Measurements from ENCODE around the gene AASDH. TPM values are rescaled to one million over a fixed set of nuclear protein-coding genes. Genes with fewer than 3 reads are reported as not detected.

The AASDH gene, protein sequence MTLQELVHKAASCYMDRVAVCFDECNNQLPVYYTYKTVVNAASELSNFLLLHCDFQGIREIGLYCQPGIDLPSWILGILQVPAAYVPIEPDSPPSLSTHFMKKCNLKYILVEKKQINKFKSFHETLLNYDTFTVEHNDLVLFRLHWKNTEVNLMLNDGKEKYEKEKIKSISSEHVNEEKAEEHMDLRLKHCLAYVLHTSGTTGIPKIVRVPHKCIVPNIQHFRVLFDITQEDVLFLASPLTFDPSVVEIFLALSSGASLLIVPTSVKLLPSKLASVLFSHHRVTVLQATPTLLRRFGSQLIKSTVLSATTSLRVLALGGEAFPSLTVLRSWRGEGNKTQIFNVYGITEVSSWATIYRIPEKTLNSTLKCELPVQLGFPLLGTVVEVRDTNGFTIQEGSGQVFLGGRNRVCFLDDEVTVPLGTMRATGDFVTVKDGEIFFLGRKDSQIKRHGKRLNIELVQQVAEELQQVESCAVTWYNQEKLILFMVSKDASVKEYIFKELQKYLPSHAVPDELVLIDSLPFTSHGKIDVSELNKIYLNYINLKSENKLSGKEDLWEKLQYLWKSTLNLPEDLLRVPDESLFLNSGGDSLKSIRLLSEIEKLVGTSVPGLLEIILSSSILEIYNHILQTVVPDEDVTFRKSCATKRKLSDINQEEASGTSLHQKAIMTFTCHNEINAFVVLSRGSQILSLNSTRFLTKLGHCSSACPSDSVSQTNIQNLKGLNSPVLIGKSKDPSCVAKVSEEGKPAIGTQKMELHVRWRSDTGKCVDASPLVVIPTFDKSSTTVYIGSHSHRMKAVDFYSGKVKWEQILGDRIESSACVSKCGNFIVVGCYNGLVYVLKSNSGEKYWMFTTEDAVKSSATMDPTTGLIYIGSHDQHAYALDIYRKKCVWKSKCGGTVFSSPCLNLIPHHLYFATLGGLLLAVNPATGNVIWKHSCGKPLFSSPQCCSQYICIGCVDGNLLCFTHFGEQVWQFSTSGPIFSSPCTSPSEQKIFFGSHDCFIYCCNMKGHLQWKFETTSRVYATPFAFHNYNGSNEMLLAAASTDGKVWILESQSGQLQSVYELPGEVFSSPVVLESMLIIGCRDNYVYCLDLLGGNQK
- total RNA-seq: 8.6 and 10.3 TPM in 2 replicates
- long read RNA-seq, transcript AASDH-201 (15 exons, 3,590 nt): major isoform, 6 of 30 reads
- long read RNA-seq, partial matches to known transcripts: 9 of 30 reads
- long read RNA-seq, other reads (novel, unspliced or antisense): 12 of 30 reads

DNA sequence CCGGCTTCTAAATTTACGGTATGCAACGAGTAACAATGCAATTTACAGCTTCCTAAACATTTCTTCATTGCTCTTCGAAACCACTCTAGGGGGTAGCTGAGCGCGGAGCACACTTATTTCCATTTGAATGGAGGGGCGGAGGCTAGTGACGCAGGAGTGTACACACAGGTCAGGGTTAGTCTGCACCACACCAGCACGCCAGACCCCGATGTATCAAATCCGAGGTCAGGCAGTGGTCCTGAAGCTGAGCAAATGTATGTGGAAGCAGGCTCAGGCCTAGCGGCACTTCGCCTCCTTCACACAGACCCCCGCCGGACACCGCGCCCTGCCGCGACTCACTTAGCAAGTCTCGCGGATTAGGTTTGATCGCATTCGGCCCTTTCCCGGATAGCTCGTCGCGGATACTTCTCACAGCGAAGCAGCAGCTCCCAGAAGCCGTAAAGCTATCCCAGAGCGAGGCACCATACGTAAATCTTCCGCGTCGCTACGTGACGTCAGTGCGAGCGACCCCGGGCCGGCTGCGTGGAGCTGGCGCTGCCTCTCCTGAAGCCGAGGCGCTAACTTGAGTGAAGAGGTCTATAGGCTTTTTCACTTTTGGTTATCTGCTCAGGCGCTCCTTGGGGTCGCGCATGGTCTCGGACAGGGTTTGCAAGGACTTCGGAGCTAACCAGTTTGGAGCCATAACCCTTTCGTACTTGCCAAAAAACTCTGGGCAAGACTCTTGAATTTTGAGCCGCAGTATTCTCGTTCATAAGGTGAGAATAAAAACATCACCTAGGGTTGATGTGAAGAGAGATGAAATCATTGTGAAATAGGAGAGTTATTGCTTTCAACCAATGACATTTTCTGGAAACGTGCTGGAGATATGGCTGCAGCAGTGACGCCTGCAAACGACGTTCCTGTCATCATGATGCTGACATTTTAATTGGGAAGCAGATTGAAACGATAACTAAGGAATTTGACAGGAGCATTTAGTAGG lies at the start of gene AASDH:
AASDH (minus strand) TSS at position 469 of the 979 bp plus-strand sequence. CDS start 3,192 bp downstream, outside the sequence.
- no peaks in the 10 kb centered on the region for H3K9me3 Mint-ChIP-seq (ENCODE audit: unreplicated experiment)
- H3K4me1 Mint-ChIP-seq (ENCODE audit: unreplicated experiment): peaks cover 27% of the 10 kb centered on the region
- TF ChIP-seq, protein P1, sequence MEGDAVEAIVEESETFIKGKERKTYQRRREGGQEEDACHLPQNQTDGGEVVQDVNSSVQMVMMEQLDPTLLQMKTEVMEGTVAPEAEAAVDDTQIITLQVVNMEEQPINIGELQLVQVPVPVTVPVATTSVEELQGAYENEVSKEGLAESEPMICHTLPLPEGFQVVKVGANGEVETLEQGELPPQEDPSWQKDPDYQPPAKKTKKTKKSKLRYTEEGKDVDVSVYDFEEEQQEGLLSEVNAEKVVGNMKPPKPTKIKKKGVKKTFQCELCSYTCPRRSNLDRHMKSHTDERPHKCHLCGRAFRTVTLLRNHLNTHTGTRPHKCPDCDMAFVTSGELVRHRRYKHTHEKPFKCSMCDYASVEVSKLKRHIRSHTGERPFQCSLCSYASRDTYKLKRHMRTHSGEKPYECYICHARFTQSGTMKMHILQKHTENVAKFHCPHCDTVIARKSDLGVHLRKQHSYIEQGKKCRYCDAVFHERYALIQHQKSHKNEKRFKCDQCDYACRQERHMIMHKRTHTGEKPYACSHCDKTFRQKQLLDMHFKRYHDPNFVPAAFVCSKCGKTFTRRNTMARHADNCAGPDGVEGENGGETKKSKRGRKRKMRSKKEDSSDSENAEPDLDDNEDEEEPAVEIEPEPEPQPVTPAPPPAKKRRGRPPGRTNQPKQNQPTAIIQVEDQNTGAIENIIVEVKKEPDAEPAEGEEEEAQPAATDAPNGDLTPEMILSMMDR (IDR thresholded peaks at IDR 0.05): no peak
- no peaks in the 10 kb centered on the region for H3K27me3 Mint-ChIP-seq (ENCODE audit: unreplicated experiment)
- peak; percentile 97 for DNase-seq (ENCODE audit: extremely low spot score, unreplicated experiment)
- H3K36me3 Mint-ChIP-seq (ENCODE audit: unreplicated experiment): no peaks in the 10 kb centered on the region
- peak within 1 kb of the TSS; percentile 91 for H3K4me3 Mint-ChIP-seq (ENCODE audit: unreplicated experiment)
- H3K27ac Mint-ChIP-seq (ENCODE audit: unreplicated experiment): peak within 1 kb of the TSS; percentile 99

DNA sequence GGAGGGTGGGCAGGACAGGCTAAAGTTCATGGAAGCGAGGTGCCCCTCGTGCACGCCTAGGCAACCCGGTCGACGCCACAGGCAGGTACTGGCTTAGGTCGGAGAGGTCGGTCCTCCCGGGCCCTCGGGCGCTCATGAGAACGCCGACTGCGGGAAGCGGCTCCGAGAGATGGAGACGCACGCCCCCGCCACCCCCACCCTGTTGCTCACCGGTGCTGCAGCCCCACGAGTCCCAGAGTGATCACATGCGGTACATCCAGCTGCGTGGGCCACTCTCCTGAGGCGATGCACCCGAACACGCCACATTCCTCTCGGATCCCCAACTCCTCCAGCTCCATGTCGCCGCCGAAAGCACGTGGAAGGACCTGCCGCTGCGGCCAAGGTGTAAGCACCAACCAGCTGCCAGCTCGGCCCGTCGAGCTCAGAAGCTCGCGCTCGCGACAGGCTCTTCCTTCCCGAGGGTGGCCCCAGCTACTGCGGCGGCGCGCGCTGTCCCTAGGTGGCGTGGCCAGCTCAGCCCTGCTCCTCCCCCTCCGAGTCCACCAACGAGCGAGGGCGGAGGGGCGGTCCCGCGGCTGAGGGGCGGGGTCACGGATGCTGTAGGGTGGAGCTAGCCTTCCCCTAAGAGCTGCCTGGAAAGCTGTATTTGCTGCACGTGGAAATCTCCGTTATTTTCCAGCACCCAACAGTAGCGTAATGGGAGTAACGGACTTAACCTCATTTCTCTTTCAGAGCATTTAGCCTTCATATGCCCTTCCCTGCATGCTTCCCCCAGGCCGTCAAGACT lies 48.0 kb upstream of the AASDH start, which contains the start of gene PPAT:
PPAT (minus strand) TSS at position 476 of the 787 bp plus-strand sequence; CDS start at position 338, 138 bp downstream.
- no peaks in the 10 kb centered on the region for H3K27me3 Mint-ChIP-seq (ENCODE audit: unreplicated experiment)
- peak within 1 kb of the TSS; percentile 92 for H3K27ac Mint-ChIP-seq (ENCODE audit: unreplicated experiment)
- no peaks in the 10 kb centered on the region for H3K9me3 Mint-ChIP-seq (ENCODE audit: unreplicated experiment)
- peak within 1 kb of the TSS; percentile 98 for H3K4me3 Mint-ChIP-seq (ENCODE audit: unreplicated experiment)
- H3K4me1 Mint-ChIP-seq (ENCODE audit: unreplicated experiment): peaks cover 27% of the 10 kb centered on the region
- peak; percentile 99 for DNase-seq (ENCODE audit: extremely low spot score, unreplicated experiment)
- TF ChIP-seq, protein P1 (IDR thresholded peaks at IDR 0.05): peak; percentile 34
- peaks cover 7% of the 10 kb centered on the region for H3K36me3 Mint-ChIP-seq (ENCODE audit: unreplicated experiment)

DNA sequence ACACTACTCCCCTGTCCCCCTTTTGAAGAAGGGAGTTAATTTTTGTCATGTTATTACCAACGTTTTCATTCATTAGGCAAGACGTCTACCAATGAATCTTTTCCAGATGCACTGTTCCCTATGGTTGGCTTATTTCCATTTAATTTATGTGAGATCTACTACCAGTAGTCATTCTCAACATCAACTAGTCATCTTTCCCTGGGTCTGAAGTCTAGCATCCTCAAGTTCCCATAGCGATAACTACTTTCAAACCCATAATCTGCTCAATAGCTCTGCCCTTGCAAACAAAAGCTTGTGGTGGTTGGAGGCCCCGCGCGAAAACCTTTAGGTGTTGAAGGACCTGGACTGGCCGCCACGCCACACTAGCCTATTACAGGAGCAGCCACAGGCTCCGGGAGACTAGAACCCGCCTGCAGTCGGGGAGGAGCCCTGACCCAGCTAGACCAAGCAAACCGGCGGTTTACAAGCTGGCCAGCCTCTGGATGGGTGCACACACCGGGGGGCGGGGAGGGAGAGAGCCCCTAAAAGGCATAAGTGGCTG lies 47.4 kb upstream of the AASDH start:
- Mint-ChIP-seq H3K36me3 (ENCODE audit: unreplicated experiment) (peaks cover 6% of the 10 kb centered on the region), H3K4me1 (ENCODE audit: unreplicated experiment) (peaks cover 27% of the 10 kb centered on the region), H3K9me3 (ENCODE audit: unreplicated experiment) (no peaks in the 10 kb centered on the region), H3K4me3 (ENCODE audit: unreplicated experiment) (peak overlapping the region; percentile 98), H3K27ac (ENCODE audit: unreplicated experiment) (peak overlapping the region; percentile 92), H3K27me3 (ENCODE audit: unreplicated experiment) (no peaks in the 10 kb centered on the region)
- TF ChIP-seq, protein P1 (IDR thresholded peaks at IDR 0.05): no peak
- DNase-seq (ENCODE audit: extremely low spot score, unreplicated experiment): peak; percentile 85

DNA sequence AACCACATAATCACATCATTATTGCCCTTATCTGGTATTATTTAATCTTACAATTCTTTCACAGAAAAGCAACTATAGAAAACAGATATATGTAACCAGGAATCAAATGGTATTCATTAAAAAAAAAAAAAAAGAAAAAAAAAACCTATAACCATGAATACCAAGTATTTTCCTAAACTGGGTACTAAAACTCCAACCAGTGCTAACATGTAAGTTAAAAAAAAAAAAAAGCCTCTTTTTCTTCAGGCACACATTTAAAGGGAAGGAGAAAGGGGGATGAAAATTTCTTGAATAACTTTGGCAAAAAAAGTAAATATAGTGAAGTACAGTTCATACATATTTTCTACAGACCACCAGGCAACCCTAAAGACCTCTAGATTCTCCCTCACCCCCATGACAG lies 46.0 kb upstream of the AASDH start:
- DNase-seq (ENCODE audit: extremely low spot score, unreplicated experiment): no peak
- H3K27me3 Mint-ChIP-seq (ENCODE audit: unreplicated experiment): no peaks in the 10 kb centered on the region
- peak overlapping the region; percentile 92 for H3K27ac Mint-ChIP-seq (ENCODE audit: unreplicated experiment)
- H3K9me3 Mint-ChIP-seq (ENCODE audit: unreplicated experiment): no peaks in the 10 kb centered on the region
- peaks cover 3% of the 10 kb centered on the region for H3K36me3 Mint-ChIP-seq (ENCODE audit: unreplicated experiment)
- H3K4me1 Mint-ChIP-seq (ENCODE audit: unreplicated experiment): peaks cover 22% of the 10 kb centered on the region
- TF ChIP-seq, protein P1 (IDR thresholded peaks at IDR 0.05): no peak
- H3K4me3 Mint-ChIP-seq (ENCODE audit: unreplicated experiment): peak overlapping the region; percentile 98
